Progenitor cell of endocrine pancreas (in vitro differentiated cells): Measurements from ENCODE around the gene SH2D3A. TPM values are rescaled to one million over a fixed set of nuclear protein-coding genes. Genes with fewer than 3 reads are reported as not detected.
A peak's percentile ranks its signal among the peaks of the same experiment; 100 is the strongest.
"Not testable (repeated sequence)": the region's sequence is repeated elsewhere in the genome, so short reads cannot be mapped to it uniquely, and the experiment has no call there.

Source experiments
- DNase-seq: peaks from one replicate; pipeline ENCODE4 v3.0.0; 2021; ENCODE audit warnings: low spot score; ENCODE audit not compliant: unreplicated experiment
- H3K27ac Mint-ChIP-seq: 2 replicates; pipeline ENCODE4 v1.8.0; 2021; ENCODE audit warnings: mild to moderate bottlenecking, moderate library complexity, mixed read lengths
- H3K27me3 Mint-ChIP-seq: 2 replicates; pipeline ENCODE4 v1.8.0; 2021; ENCODE audit warnings: mixed read lengths
- H3K36me3 Mint-ChIP-seq: 2 replicates; pipeline ENCODE4 v1.8.0; 2022; ENCODE audit warnings: mixed read lengths; ENCODE audit not compliant: insufficient read depth
- H3K4me1 Mint-ChIP-seq: 2 replicates; pipeline ENCODE4 v1.8.0; 2021; ENCODE audit warnings: low read depth, mixed read lengths
- H3K4me3 Mint-ChIP-seq: 2 replicates; pipeline ENCODE4 v1.8.0; 2021; ENCODE audit warnings: low read depth, mild to moderate bottlenecking, moderate library complexity, mixed read lengths
- H3K9me3 Mint-ChIP-seq: 2 replicates; pipeline ENCODE4 v1.8.0; 2021; ENCODE audit warnings: low read depth, mixed read lengths
- total RNA-seq: library from RNA; stranded (reverse); gene quantifications from 2 replicates; pipeline ENCODE4 v1.2.1, GENCODE V29; 2021
- TF ChIP-seq, protein P1 (sequence below): fragments of 200-600 bp; sonication (generic); IDR thresholded peaks from one replicate; pipeline ENCODE4 v1.5.0; 2021; ENCODE audit warnings: antibody characterized with exemption, mild to moderate bottlenecking; ENCODE audit not compliant: unreplicated experiment

Gene SH2D3A
- total RNA-seq, 1 donor from 2014 or later = 19.8 TPM

DNA sequence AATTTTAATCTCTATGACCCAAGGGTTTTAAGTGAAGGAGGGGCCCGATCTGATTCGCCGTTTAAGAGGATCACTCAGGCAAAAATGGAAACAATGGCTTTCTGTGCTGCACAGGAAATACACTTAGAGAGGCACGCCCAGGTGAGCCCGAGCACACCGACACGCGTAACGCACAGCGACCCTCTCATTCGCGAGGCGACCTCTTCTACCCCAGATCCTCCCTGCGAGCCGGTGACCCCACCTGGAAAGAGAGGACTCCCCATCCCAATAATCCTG lies 216 bp downstream of the SH2D3A start:
- DNase-seq = no peak
- H3K4me3 Mint-ChIP-seq = peak overlapping the region; percentile 79
- H3K9me3 Mint-ChIP-seq = no peaks in the 10 kb centered on the region
- no peaks in the 10 kb centered on the region for H3K36me3 Mint-ChIP-seq
- TF ChIP-seq, protein P1, sequence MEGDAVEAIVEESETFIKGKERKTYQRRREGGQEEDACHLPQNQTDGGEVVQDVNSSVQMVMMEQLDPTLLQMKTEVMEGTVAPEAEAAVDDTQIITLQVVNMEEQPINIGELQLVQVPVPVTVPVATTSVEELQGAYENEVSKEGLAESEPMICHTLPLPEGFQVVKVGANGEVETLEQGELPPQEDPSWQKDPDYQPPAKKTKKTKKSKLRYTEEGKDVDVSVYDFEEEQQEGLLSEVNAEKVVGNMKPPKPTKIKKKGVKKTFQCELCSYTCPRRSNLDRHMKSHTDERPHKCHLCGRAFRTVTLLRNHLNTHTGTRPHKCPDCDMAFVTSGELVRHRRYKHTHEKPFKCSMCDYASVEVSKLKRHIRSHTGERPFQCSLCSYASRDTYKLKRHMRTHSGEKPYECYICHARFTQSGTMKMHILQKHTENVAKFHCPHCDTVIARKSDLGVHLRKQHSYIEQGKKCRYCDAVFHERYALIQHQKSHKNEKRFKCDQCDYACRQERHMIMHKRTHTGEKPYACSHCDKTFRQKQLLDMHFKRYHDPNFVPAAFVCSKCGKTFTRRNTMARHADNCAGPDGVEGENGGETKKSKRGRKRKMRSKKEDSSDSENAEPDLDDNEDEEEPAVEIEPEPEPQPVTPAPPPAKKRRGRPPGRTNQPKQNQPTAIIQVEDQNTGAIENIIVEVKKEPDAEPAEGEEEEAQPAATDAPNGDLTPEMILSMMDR = no peak
- peaks cover 18% of the 10 kb centered on the region for H3K4me1 Mint-ChIP-seq
- H3K27ac Mint-ChIP-seq = peak overlapping the region; percentile 96
- H3K27me3 Mint-ChIP-seq = peaks cover 10% of the 10 kb centered on the region

DNA sequence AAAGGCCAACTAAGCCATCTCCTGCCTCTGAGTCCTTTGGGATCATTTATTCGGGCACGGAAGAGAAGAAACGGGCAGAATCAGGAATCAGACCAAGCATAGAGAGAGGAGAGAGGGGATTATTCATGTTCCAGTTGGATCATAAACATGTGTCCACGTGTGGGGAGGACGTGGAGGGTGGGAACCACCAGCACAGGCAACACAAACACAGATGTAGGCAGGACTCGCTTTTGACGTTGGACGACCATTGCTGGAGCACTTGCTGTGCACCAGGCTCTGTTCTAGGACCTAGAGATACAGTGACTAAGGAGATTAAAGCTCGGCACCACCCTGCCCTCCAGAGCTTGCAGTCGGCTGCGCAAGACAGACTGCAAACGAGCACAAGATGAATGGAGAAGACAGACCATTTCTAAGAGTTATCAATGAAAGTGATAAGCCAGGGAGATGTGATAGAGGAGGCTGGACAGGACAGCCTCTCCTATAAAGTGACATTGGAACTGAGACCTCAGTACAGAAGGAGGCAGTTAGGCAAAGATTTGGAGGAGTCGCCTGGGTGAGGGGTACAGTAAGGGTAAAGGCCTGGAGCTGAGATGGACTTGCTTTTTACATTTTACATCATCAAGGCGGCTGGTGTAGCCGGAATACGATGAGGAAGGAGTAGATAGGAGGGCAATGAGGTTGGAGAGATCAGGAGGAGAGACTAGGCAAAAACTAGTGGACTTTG lies 716 bp downstream of the SH2D3A start:
- H3K4me3 Mint-ChIP-seq = peak overlapping the region; percentile 79
- H3K36me3 Mint-ChIP-seq = no peaks in the 10 kb centered on the region
- TF ChIP-seq, protein P1 = no peak
- no peaks in the 10 kb centered on the region for H3K9me3 Mint-ChIP-seq
- no peak for DNase-seq
- peaks cover 18% of the 10 kb centered on the region for H3K4me1 Mint-ChIP-seq
- peaks cover 7% of the 10 kb centered on the region for H3K27me3 Mint-ChIP-seq
- H3K27ac Mint-ChIP-seq = peak overlapping the region; percentile 96

DNA sequence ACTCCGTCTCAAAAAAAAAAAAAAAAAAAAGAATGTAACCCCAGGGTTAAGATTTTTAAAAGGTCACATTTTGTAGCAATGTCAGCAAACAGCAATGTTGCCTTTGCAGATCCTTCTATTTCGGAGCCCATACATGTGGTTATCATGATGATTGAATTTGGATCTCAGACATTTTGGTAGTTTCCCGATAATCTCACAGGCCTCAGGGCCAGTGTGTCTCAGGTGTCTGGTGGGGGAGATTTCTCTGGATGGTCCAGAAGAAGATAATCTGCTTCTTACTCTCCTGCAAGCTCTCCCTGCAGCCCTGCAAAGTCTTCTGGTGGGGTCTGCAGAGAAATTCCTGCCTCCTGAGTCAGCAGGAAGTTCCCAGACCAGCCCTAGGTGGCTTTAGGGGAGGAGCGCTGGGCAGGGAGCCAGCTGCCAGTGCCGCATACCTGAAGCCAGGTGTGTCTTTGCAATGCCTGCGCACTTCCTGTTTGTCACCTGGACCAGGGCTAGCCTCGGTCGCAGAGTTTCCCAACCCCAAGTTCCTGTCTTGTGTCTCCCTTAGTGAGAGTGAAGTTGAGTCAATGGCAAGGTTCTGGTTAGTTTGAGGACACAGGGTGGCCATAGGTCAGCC lies 1.4 kb downstream of the SH2D3A start:
- H3K9me3 Mint-ChIP-seq = no peaks in the 10 kb centered on the region
- H3K36me3 Mint-ChIP-seq = no peaks in the 10 kb centered on the region
- H3K27ac Mint-ChIP-seq = peak overlapping the region; percentile 96
- TF ChIP-seq, protein P1 = no peak
- peaks cover 7% of the 10 kb centered on the region for H3K27me3 Mint-ChIP-seq
- H3K4me3 Mint-ChIP-seq = peak overlapping the region; percentile 79
- peak; percentile 63 for DNase-seq
- peaks cover 18% of the 10 kb centered on the region for H3K4me1 Mint-ChIP-seq

DNA sequence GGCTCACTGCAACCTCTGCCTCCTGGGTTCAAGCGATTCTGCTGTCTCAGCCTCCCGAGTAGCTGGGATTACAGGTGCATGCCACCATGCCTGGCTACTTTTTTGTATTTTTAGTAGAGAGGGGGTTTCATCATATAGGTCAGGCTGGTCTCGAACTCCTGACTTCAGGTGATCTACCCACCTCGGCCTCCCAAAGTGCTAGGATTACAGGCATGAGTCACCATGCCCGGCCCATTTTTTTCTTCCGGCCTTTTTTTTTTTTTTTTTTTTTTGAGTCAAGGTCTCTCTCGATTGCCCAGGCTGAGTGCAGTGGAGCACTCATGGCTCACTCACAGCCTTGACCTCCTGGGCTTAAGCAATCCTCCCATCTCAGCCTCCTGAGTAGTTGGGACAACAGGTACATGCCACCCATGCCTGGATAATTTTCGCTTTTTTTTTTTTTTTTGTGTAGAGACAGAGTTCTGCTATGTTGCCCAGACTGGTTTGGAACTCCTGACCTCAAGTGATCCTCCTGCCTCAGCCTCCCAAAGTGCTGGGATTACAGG lies 4.9 kb downstream of the SH2D3A start:
- H3K36me3 Mint-ChIP-seq, H3K4me3 Mint-ChIP-seq, DNase-seq, H3K9me3 Mint-ChIP-seq, H3K27ac Mint-ChIP-seq, H3K27me3 Mint-ChIP-seq: not testable (repeated sequence)
- peaks cover 16% of the 10 kb centered on the region for H3K4me1 Mint-ChIP-seq

DNA sequence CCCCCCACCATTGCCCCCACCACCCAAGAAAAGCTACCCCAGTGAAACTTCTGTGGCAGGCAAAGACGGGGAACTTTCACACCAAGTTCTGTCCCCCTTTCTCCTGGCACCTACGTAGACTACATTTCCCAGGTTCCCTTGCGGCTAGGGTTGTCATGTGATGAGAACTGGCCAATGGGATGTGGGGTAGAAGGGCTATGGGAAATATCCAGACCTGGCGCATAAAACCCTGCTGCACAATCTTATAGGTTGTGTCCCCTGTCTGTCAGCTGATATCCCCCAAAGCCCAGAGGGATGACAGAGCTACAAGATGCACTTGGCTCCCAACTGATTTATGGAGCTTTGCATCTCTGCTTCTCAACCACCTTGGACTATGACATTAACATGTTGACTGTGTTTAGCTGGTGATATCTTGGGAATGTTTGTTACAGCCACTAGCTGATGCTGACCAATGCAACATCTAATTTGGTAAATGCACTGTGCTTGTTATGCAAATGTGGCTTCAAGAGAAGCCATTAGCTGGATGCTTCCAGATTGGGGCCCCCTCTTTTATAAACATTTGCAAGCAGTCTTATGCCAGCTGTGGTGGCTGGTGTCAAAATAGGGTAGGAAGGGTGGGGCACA lies 6.1 kb downstream of the SH2D3A start:
- Mint-ChIP-seq H3K9me3 (no peaks in the 10 kb centered on the region), H3K27me3 (no peaks in the 10 kb centered on the region), H3K36me3 (peaks cover 7% of the 10 kb centered on the region), H3K4me1 (peaks cover 7% of the 10 kb centered on the region), H3K4me3 (no peak overlapping the region), H3K27ac (no peak overlapping the region)
- DNase-seq = no peak
- TF ChIP-seq, protein P1 = no peak
